Kidney glomerular epithelial cell (primary cell): ENCODE results near the gene CCT5.

ENCODE experiments used
- DNase-seq: peaks from one replicate; lab custom pipeline; 2025; lab: John Stamatoyannopoulos, UW

The CCT5 gene

DNA sequence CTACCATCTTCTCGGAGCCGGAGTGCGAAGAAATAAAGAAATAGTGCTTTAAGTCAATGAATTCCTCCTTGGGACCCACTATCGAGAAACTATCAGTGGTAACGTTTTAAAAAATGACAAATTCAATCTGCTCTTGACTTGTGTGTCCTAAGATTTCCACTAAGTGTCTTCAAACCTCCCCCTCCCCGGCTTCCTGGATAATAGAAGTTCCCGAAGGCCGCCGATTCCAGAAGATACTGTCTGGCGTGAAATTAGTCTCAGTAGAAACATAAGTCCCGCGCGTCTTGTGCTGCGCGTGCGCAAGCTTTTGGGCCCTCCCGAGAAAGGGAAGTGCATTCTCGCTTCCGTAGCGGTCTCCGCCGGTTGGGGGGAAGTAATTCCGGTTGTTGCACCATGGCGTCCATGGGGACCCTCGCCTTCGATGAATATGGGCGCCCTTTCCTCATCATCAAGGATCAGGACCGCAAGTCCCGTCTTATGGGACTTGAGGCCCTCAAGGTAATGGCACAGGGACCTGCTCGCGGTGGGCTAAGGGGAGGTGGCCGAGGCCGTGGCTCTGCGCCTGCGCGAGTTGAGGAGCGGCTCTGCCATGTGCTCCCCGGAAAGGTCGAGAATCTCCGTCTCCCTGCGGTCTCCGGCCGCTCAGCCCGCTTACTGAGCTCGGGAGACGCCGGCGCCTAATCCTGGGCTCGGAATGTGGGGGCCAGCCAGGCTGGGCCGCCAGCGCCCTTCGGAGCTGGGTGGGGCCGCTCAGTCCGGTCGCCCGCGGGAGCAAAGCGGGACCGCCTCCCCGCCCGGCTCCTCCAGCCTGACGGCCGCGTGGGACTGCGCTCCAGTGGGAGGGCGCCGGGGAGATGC lies at the start of gene CCT5:
Gene CCT5 (plus strand): TSS at position 333 of the 858 bp plus-strand sequence. CDS start 61 bp downstream, at position 394.
- DNase-seq: peak; percentile 94

DNA sequence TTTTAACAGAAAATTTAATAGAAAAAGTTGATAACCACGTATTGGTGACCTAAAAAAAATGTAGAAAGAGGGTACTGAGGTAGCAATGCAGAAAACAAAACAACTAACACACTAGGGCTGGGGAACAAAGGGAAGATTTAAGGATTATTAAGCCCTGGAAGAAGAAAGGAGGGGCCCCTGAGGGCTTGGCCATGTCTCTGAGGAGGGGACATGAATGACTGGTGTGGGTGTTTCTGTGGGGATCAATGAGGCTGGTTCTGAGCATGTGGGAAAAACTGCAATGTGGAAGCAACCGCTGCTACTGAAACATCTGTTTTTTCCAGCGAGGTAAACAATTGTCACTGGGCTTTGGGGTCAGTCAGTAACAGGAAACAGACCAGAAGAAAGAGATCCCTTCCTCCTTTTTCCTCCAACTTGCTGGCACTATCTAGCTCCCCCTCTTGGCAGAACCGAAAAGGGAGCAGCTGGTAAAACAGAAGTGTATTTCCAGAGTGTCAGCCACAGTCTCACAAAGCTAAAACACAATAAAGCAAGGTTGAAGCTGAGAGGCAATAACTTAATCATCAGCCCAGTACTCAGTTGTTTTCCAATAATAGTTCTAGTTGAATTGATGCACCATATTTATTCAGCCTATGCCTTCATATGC lies 48.7 kb upstream of the CCT5 start:
- DNase-seq: no peak

GRCh38 chr5:10202089-10202910 lies 47.8 kb upstream of the CCT5 start:
- no peak for DNase-seq

DNA sequence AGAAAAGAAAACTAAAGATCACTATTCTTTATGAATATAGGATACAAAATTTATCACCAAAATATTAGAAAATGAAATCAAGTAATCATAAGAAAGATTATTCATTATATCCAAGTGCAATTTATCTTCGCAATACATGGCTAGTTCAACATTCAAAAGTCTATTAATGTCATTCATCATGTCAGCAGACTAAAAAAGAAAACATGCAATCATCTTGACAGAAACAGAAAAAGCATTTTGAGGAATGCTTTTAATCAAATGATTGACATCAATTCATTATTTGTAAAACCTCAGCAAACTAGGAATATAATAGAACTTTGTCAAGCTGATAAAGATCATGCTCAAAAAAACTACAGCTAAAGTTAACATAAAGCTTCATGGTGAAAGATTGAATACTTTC lies 41.1 kb upstream of the CCT5 start:
- DNase-seq: no peak

- DNase-seq: no peak
These were observed 36.8 kb upstream of the CCT5 start for GRCh38 chr5:10213316-10213715.

DNA sequence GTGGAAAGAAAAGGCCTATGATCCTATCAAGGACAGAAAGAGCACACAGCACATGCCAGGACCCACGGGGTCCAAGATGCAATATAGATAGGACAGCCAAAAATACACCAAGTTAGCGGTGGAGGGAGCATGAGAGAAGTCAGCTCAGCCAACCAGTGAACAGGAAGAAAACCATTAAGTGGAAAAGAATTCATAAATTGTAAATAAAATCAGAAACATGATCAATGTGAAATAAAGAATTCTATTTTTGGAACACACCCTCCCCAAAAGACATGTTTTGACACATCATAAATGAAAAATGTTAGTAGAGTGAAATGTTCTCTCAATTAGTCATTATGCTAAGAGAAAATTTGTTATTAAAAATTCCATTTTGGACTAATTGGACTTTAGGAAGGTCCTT lies 36.0 kb upstream of the CCT5 start:
- DNase-seq: no peak

DNA sequence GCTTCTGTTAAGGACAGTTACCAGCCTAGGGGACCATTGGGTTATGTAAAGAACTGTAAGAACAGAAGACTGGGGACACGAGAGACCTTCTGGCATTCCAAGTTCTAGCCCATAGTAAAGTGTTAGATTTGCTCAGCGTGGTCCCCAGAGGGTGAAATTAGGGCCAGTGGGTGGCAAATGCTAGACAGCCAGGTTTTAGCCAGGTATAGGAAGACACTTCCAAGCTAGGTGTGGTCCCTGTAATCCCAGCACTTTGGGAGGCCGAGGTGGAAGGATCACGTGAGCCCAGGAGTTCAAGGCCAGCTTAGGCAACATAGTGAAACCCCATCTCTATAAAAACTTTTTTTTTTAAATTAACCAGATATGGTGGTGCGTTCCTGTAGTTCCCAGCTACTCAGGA lies 34.7 kb upstream of the CCT5 start:
- DNase-seq: no peak

- no peak for DNase-seq
These were observed 34.0 kb upstream of the CCT5 start for GRCh38 chr5:10216107-10216506.

- no peak for DNase-seq
These were observed 31.4 kb upstream of the CCT5 start for GRCh38 chr5:10218658-10219057.

- DNase-seq: no peak
These were observed 31.0 kb upstream of the CCT5 start for GRCh38 chr5:10219068-10219467.

DNA sequence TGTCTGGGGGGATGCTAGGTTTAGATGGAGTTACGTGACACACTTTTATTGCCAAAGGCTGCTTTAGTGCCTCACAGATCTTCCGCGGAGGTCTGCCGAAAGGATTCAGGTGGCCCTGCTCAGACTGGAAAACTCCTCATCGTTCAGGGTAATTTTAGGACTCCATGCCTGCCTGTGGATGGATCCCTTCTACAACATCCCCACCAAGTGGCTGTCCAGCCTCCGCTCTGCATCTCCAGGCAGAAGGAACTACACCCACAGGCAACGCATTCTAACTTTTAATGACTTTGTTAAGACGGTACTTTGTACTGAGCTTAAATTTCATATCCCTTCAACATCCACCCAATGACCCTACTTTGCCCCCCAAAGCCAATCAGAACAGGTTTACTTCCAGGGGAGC lies 29.8 kb upstream of the CCT5 start:
- no peak for DNase-seq

DNA sequence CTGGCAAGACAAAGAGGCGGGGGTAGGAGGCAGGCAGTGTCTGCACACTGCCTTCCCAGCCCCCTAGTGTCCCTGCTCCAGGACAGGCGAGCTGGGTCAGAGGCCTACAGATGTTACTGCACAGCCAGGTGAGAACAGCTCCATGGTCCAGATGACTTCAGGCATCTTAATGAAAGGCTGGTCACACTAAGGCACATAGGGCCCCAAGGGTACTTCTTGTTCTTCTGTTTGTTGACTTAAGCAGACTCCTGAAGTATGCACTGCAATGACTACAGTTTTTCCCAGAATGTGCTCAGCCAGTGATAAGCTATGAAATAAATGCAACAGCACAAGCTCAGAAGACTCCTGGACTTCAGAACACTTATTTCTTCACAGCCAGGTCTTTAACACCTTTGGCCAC lies 27.8 kb upstream of the CCT5 start:
- no peak for DNase-seq

GRCh38 chr5:10227379-10227778 lies 22.7 kb upstream of the CCT5 start:
- no peak for DNase-seq

GRCh38 chr5:10228288-10228687 lies 21.8 kb upstream of the CCT5 start:
- DNase-seq: no peak

DNA sequence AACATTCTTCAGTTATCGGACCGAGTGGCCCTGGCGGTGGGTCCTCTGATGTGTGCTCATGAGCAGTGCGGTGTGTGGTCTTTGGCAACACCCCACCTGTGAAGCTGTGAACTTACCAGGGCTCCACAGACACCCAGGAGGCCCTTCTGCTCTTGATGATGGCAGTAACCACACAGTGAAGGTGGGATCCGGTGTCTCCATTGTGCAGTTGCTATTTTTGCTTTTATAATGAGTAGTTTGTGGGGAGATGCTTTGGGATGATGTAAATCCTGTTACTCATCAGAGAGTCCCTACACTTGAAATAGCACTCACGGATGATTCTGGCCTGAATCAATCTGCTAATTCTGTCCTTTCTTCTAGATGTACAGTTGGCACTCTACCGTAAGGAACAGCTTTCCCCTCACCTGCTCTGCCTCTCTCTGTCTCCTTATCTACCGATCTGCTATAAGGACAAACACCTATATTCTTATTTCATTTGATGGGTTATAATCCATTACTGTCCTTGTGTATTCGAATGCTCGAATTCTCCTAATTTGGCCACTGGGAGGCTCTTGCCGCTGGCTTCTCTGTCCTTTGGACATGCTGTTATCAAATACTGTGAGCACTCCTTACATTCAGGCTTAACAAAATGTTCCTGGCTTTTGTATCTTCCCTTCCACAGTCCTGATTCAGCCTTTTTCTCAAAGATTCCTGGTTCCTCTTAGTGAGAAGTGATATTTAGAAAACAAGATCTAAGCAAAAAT lies 20.6 kb upstream of the CCT5 start:
- peak; percentile 16 for DNase-seq

- no peak for DNase-seq
These were observed 17.7 kb upstream of the CCT5 start for GRCh38 chr5:10232386-10232785.

DNA sequence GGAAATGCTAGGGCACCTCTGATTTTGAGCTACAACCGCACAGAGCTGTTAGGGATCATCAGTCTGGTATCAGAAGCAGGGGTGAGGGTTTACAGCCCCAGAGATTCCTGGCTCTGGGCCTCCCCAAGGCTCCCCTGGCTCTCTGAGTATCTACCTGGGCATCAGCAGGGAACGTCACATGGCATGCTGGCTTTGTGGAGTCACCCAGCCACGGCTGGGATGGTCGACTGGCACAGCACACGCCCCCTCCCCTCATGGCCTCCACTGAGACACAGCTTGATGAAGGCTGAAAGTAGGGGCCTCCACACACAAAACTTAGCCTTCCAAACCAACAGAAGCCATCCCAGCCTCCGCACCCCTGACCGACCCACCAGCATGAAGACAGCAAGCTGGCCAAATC lies 17.1 kb upstream of the CCT5 start:
- no peak for DNase-seq

- peak; percentile 34 for DNase-seq
These were observed 16.6 kb upstream of the CCT5 start for GRCh38 chr5:10233505-10233904.

DNA sequence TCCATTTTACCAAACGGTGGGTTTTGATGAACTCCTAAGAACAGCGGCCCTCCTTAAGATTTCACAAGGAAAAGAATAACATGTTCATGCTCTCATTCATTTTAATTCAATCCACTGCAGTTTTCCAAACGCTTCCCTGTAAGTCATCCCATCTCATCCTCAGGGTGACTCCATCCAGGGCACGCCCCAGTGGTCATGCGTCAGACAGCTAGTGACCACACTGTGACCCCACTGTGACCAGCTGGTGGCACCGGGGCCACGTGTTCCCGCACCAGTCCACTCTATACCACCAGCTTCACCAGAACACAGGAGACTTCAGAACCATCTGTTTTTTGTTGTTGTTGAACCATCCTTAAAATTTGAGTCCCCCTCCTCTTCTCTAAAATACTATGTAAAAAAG lies 14.7 kb upstream of the CCT5 start:
- DNase-seq: no peak

GRCh38 chr5:10243660-10244240 lies 6.3 kb upstream of the CCT5 start:
- DNase-seq: no peak

- no peak for DNase-seq
These were observed 5.6 kb upstream of the CCT5 start for GRCh38 chr5:10244342-10244944.
